ENCODE data around the gene SMCO4.
"Not testable (repeated sequence)": the region's sequence is repeated elsewhere in the genome, so short reads cannot be mapped to it uniquely, and the experiment has no call there.

Gene SMCO4

DNA sequence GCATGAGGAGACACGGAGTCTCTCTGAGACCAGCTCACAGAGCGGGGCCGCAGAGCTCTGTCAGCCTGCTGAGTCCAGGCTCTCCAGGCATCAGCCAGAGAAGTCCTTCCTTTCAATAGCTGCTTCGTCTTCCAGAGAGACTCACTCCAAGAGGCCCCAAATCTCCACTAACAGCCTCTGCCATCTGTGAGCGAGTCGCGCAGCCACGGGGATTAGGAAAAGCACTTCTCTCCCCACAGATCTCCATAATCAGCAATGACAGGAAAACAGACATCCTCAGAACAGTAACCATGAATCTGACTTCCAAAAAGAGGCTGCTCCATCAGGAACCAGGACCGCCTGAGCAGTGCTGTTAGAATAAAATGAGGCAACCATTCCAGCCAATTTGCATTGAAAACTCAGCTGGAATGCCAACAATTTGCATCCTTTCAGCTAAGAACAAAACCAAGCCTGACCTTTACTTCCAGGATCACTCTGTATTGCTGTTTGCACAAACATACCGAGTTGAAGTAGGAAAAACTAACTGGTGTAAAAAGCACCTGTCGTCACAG lies 65.4 kb downstream of the SMCO4 start:
- 37 to 38% methylated on average over 8 to 11 of the region's 11 CpGs for WGBS, 2 experiments (ENCODE audit: insufficient coverage in 2 of 2)
- Histone ChIP-seq H3K4me1 (ENCODE audit: control insufficient read depth, insufficient read depth, low read length, poor library complexity, severe bottlenecking) (no peaks in the 10 kb centered on the region), H3K36me3 (ENCODE audit: control insufficient read depth, insufficient read depth, low read length) (peaks cover 4% of the 10 kb centered on the region), H3K27ac (ENCODE audit: low read depth, low read length, severe bottlenecking) (no peak overlapping the region), H3K4me3 (ENCODE audit: extremely low read depth, insufficient read depth, low read length, poor library complexity, severe bottlenecking) (no peak overlapping the region), H3K9me3 (ENCODE audit: control insufficient read depth, low read length) (no peaks in the 10 kb centered on the region)

DNA sequence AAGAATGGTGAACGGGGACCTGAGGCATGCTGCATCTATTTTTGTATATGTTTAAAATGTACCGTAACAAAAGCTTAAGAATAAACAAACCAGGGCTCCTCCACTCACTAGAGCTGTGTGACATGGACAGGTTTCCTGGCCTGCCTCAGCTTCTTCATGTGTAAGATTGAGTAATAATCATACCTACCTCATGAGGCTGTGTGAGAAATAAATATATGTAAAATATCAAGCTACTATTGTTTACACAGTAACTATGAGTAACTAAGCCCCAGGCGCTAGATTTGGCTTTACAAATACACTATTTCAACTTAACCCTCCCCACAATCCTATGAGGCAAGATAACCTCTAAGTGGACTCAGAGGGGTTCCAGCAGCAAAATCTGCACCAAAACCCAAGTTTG lies 66.4 kb downstream of the SMCO4 start:
- Histone ChIP-seq H3K27ac (ENCODE audit: low read depth, low read length, severe bottlenecking) (no peak overlapping the region), H3K36me3 (ENCODE audit: control insufficient read depth, insufficient read depth, low read length) (peaks cover 4% of the 10 kb centered on the region), H3K4me3 (ENCODE audit: extremely low read depth, insufficient read depth, low read length, poor library complexity, severe bottlenecking) (no peak overlapping the region), H3K4me1 (ENCODE audit: control insufficient read depth, insufficient read depth, low read length, poor library complexity, severe bottlenecking) (no peaks in the 10 kb centered on the region), H3K9me3 (ENCODE audit: control insufficient read depth, low read length) (no peaks in the 10 kb centered on the region)
- no CpG with 5 or more reads among the region's 3 CpGs for WGBS, 2 experiments (ENCODE audit: insufficient coverage in 2 of 2)

DNA sequence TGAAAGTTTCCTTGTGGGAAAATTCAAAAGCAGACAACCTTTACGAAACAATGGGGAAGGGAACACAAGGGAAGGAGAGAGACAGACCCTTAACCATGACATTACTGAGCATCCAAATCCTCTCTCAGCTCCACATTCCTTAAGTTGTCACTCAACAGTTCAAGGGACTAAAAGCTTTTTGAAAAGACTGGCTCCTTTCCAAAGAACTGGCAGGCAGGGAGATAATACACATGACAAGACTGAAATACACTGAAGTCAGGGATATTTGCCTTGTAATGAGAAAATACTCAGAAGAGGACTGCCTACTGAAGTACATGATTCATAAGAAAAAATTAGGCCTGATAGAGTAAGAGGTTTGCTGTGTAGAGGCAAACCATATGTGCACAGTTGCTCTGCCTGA lies 69.1 kb downstream of the SMCO4 start:
- no CpG with 5 or more reads among the region's 1 CpG for WGBS, 2 experiments (ENCODE audit: insufficient coverage in 2 of 2)
- no peaks in the 10 kb centered on the region for H3K4me1 ChIP-seq (ENCODE audit: control insufficient read depth, insufficient read depth, low read length, poor library complexity, severe bottlenecking)
- H3K27ac ChIP-seq (ENCODE audit: low read depth, low read length, severe bottlenecking) = no peak overlapping the region
- peaks cover 4% of the 10 kb centered on the region for H3K36me3 ChIP-seq (ENCODE audit: control insufficient read depth, insufficient read depth, low read length)
- H3K9me3 ChIP-seq (ENCODE audit: control insufficient read depth, low read length) = no peaks in the 10 kb centered on the region
- H3K4me3 ChIP-seq (ENCODE audit: extremely low read depth, insufficient read depth, low read length, poor library complexity, severe bottlenecking) = no peak overlapping the region

DNA sequence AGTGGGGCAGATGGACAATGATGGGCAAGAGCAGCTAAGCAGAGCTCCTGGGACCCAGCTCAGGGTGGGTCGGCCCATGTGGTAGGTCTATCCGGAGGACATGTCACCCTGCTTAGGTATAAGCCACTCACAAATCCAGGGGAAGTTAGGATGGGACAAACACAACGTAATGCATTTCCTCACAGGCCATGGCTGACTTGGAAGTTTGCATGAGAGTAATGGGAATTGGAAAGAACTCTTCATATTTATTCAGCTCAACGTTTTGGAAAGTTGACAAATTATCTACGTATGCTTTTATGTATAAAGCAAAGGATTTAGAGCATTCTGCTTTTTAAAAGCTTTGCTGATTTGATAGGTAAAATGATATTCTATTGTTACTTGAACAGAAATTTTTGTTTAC lies 74.9 kb downstream of the SMCO4 start:
- WGBS, 2 experiments (ENCODE audit: insufficient coverage in 2 of 2) = 97 to 100% methylated on average over 1 to 3 of the region's 5 CpGs
- no peak overlapping the region for H3K27ac ChIP-seq (ENCODE audit: low read depth, low read length, severe bottlenecking)
- H3K9me3 ChIP-seq (ENCODE audit: control insufficient read depth, low read length) = no peaks in the 10 kb centered on the region
- H3K36me3 ChIP-seq (ENCODE audit: control insufficient read depth, insufficient read depth, low read length) = no peaks in the 10 kb centered on the region
- H3K4me3 ChIP-seq (ENCODE audit: extremely low read depth, insufficient read depth, low read length, poor library complexity, severe bottlenecking) = no peak overlapping the region
- H3K4me1 ChIP-seq (ENCODE audit: control insufficient read depth, insufficient read depth, low read length, poor library complexity, severe bottlenecking) = no peaks in the 10 kb centered on the region

DNA sequence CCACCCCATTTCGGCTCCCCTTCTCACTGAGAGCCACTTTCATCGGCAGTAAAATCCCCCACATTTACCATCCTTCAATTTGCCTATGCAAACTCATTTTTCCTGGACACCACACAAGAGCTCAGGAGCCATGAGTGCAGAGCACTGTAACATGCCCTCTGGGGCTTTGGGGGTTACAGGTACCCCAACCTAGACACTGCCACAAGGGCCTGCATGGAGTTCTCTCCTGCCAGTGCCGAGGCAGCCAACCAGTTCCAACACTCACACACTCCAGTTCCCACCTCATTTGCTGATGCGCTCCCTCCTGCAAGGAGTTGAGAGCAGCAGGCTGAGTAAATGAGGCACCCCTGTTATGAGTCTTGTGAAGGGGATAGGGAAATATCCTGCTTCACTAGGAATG lies 76.1 kb downstream of the SMCO4 start:
- 93 to 95% methylated on average over 2 of the region's 4 CpGs for WGBS, 2 experiments (ENCODE audit: insufficient coverage in 2 of 2)
- H3K9me3 ChIP-seq (ENCODE audit: control insufficient read depth, low read length) = no peaks in the 10 kb centered on the region
- no peak overlapping the region for H3K27ac ChIP-seq (ENCODE audit: low read depth, low read length, severe bottlenecking)

DNA sequence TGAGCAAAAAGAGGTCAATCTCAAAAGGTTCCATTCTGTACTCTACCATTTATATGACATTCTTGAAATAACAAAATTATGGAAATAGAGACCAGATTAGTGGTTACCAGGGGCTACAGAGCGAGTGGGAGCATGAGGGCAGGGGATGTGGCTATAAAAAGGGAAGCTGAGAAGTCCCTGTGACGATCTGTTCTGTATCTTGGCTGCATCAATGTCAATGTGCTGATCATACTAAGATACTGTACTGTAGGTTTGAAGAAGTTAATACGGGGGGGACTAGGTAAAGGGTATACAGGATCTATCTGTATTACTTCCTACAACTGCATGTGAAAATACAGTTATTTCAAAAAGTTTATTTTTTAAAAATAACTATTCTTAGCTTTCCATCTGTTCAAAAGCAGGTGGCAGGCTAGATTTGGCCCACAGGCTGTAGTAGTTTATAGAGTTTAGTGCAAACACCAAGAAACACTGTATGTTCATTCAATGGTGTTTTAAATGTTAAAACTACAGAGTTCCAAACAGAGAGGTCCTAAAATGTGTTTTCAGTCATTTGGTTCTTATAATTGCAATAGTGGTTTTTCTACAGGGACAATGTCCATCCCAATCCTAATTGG lies 78.2 kb downstream of the SMCO4 start:
- no peaks in the 10 kb centered on the region for H3K4me1 ChIP-seq (ENCODE audit: control insufficient read depth, insufficient read depth, low read length, poor library complexity, severe bottlenecking)
- H3K36me3 ChIP-seq (ENCODE audit: control insufficient read depth, insufficient read depth, low read length) = no peaks in the 10 kb centered on the region
- H3K27ac ChIP-seq (ENCODE audit: low read depth, low read length, severe bottlenecking) = no peak overlapping the region
- no peaks in the 10 kb centered on the region for H3K9me3 ChIP-seq (ENCODE audit: control insufficient read depth, low read length)
- 83 to 89% methylated on average over 2 of the region's 3 CpGs for WGBS, 2 experiments (ENCODE audit: insufficient coverage in 2 of 2)
- no peak overlapping the region for H3K4me3 ChIP-seq (ENCODE audit: extremely low read depth, insufficient read depth, low read length, poor library complexity, severe bottlenecking)

More for the DNA sequence above, 76.1 kb downstream of the SMCO4 start:
- no peak overlapping the region for H3K4me3 ChIP-seq (ENCODE audit: extremely low read depth, insufficient read depth, low read length, poor library complexity, severe bottlenecking)
- no peaks in the 10 kb centered on the region for H3K36me3 ChIP-seq (ENCODE audit: control insufficient read depth, insufficient read depth, low read length)
- no peaks in the 10 kb centered on the region for H3K4me1 ChIP-seq (ENCODE audit: control insufficient read depth, insufficient read depth, low read length, poor library complexity, severe bottlenecking)

DNA sequence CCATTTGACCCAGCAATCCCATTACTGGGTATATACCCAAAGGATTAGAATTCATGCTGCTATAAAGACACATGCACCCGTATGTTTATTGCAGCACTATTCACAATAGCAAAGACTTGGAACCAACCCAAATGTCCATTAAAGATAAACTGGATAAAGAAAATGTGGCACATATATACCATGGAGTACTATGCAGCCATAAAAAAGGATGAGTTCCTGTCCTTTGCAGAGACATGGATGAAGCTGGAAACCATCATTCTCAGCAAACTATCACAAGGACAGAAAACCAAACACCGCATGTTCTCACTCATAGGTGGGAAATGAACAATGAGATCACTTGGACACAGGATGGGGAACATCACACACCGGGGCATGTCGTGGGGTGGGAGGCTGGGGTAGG lies 79.5 kb downstream of the SMCO4 start:
- H3K4me1 ChIP-seq (ENCODE audit: control insufficient read depth, insufficient read depth, low read length, poor library complexity, severe bottlenecking); H3K4me3 ChIP-seq (ENCODE audit: extremely low read depth, insufficient read depth, low read length, poor library complexity, severe bottlenecking); H3K27ac ChIP-seq (ENCODE audit: low read depth, low read length, severe bottlenecking); H3K36me3 ChIP-seq (ENCODE audit: control insufficient read depth, insufficient read depth, low read length); H3K9me3 ChIP-seq (ENCODE audit: control insufficient read depth, low read length): not testable (repeated sequence)
- 83% methylated on average over 1 of the region's 4 CpGs; no CpG with 5 or more reads in 1 of the 2 experiments for WGBS, 2 experiments (ENCODE audit: insufficient coverage in 2 of 2)

DNA sequence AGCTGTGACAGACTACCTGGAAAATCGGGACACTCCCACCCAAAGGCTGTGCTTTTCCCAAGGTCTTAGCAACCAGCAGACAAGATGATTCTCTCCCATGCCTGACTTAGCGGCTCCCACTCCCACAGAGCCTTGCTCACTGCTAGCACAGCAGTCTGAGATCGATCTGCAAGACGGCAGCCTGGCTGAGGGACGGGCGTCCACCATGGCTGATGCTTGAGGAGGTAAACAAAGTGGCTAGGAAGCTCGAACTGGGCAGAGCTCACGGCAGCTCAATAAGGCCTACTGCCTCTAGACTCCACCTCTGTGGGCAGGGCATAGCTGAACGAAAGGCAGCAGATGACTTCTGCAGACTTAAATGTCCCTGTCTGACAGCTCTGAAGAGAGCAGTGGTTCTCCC lies 84.9 kb downstream of the SMCO4 start:
- no peaks in the 10 kb centered on the region for H3K9me3 ChIP-seq (ENCODE audit: control insufficient read depth, low read length)
- WGBS, 2 experiments (ENCODE audit: insufficient coverage in 2 of 2) = 90 to 98% methylated on average over 8 to 9 of the region's 9 CpGs
- H3K4me3 ChIP-seq (ENCODE audit: extremely low read depth, insufficient read depth, low read length, poor library complexity, severe bottlenecking) = no peak overlapping the region
- no peaks in the 10 kb centered on the region for H3K4me1 ChIP-seq (ENCODE audit: control insufficient read depth, insufficient read depth, low read length, poor library complexity, severe bottlenecking)
- no peak overlapping the region for H3K27ac ChIP-seq (ENCODE audit: low read depth, low read length, severe bottlenecking)
- H3K36me3 ChIP-seq (ENCODE audit: control insufficient read depth, insufficient read depth, low read length) = no peaks in the 10 kb centered on the region

DNA sequence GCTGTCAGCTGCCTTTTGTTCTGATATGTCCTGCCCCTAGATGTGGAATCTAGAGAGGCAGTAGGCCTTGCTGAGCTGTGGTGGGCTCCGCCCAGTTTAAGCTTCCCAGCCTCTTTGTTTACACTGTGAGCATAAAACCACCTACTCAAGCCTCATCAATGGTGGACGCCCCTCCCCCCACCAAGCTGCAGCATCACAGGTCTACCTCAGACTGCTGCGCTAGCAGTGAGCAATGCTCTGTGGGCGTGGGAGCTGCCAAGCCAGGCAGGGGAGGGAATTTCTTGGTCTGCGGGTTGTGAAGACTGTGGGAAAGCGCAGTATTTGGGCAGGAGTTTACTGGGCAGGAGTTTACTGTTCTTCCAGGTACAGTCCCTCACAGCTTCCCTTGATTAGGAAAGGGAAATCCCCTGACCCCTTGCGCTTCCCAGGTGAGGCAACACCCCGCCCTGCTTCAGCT lies 98.5 kb downstream of the SMCO4 start:
- Histone ChIP-seq H3K9me3 (ENCODE audit: control insufficient read depth, low read length) (no peaks in the 10 kb centered on the region), H3K4me3 (ENCODE audit: extremely low read depth, insufficient read depth, low read length, poor library complexity, severe bottlenecking) (no peak overlapping the region), H3K4me1 (ENCODE audit: control insufficient read depth, insufficient read depth, low read length, poor library complexity, severe bottlenecking) (peaks cover 4% of the 10 kb centered on the region), H3K27ac (ENCODE audit: low read depth, low read length, severe bottlenecking) (no peak overlapping the region), H3K36me3 (ENCODE audit: control insufficient read depth, insufficient read depth, low read length) (no peaks in the 10 kb centered on the region)
- WGBS, 2 experiments (ENCODE audit: insufficient coverage in 2 of 2) = 66 to 68% methylated on average over 5 of the region's 8 CpGs

DNA sequence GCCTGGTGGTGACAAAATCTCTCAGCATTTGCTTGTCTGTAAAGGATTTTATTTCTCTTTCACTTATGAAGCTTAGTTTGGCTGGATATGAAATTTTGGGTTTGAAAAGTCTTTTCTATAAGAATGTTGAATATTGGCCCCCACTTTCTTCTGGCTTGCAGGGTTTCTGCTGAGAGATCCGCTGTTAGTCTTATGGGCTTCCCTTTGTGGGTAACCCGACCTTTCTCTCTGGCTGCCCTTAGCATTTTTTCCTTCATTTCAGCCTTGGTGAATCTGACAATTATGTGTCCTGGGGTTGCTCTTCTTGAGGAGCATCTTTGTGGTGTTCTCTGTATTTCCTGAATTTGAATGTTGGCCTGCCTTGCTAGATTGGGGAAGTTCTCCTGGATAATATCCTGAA lies 100.0 kb downstream of the SMCO4 start:
- not testable (repeated sequence) for H3K27ac ChIP-seq (ENCODE audit: low read depth, low read length, severe bottlenecking); H3K36me3 ChIP-seq (ENCODE audit: control insufficient read depth, insufficient read depth, low read length); H3K4me3 ChIP-seq (ENCODE audit: extremely low read depth, insufficient read depth, low read length, poor library complexity, severe bottlenecking); H3K4me1 ChIP-seq (ENCODE audit: control insufficient read depth, insufficient read depth, low read length, poor library complexity, severe bottlenecking); H3K9me3 ChIP-seq (ENCODE audit: control insufficient read depth, low read length)
- 94 to 100% methylated on average over 1 to 2 of the region's 2 CpGs for WGBS, 2 experiments (ENCODE audit: insufficient coverage in 2 of 2)

DNA sequence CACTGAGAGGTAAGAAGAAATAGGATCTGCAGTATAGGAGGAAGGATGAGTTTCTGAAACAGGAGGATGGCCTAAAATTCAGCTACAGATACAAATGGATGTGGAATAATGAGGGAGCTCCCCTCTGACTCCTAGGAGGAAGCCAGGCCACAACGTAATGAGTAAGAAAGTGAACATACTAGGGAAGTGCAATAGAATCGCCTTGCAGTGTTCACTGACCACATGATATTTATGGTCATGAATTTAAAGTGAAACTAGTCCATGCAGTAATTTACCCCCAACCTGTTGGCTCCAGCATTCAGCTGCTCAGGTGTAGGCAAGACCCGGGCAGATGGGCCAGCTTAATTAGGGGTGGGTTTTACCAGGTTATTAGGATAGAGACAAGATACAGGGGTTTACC lies 110.9 kb downstream of the SMCO4 start:
- WGBS, 2 experiments (ENCODE audit: insufficient coverage in 2 of 2) = 83 to 84% methylated on average over 1 to 3 of the region's 3 CpGs
- no peak overlapping the region for H3K4me3 ChIP-seq (ENCODE audit: extremely low read depth, insufficient read depth, low read length, poor library complexity, severe bottlenecking)
- no peaks in the 10 kb centered on the region for H3K9me3 ChIP-seq (ENCODE audit: control insufficient read depth, low read length)
- H3K36me3 ChIP-seq (ENCODE audit: control insufficient read depth, insufficient read depth, low read length) = no peaks in the 10 kb centered on the region
- H3K4me1 ChIP-seq (ENCODE audit: control insufficient read depth, insufficient read depth, low read length, poor library complexity, severe bottlenecking) = no peaks in the 10 kb centered on the region
- no peak overlapping the region for H3K27ac ChIP-seq (ENCODE audit: low read depth, low read length, severe bottlenecking)

All from mesodermal cell (in vitro differentiated cells).